GM23338 (cell line): ENCODE data around the gene DELE1. TPM values are rescaled to one million over a fixed set of nuclear protein-coding genes. Genes with fewer than 3 reads are reported as not detected.

Experiments used
- ATAC-seq: fragments of 200-7000 bp; cut with Tn5 transposase; 3 replicates; pipeline ENCODE4 v1.9.1; 2020
- DNase-seq: peaks from one replicate; pipeline ENCODE4 v3.0.0-alpha.2; 2015; ENCODE audit warnings: low spot score
- H2AFZ ChIP-seq: fragments of 200-600 bp; sonication (generic); 2 replicates; pipeline ENCODE4 v1.8.0; 2016; ENCODE audit warnings: antibody characterized with exemption, mild to moderate bottlenecking, moderate library complexity
- H3F3A ChIP-seq: fragments of 200-600 bp; sonication (generic); replicated peaks from 2 replicates; pipeline ENCODE4 v1.8.0; 2017; ENCODE audit warnings: antibody characterized with exemption, mixed run types, low read depth
- H3K27ac ChIP-seq: fragments of 200-600 bp; sonication (generic); 2 replicates; pipeline ENCODE4 v1.6.1; 2016; ENCODE audit warnings: low read depth
- H3K27me3 ChIP-seq: fragments of 200-600 bp; sonication (generic); 2 replicates; pipeline ENCODE4 v1.8.0; 2016; ENCODE audit warnings: mild to moderate bottlenecking, mixed run types, moderate library complexity; ENCODE audit not compliant: insufficient read depth
- H3K36me3 ChIP-seq: fragments of 200-600 bp; sonication (generic); 2 replicates; pipeline ENCODE4 v1.8.0; 2016; ENCODE audit warnings: mild to moderate bottlenecking; ENCODE audit not compliant: insufficient read depth
- H3K4me1 ChIP-seq: fragments of 200-600 bp; sonication (generic); 2 replicates; pipeline ENCODE4 v1.8.0; 2016; ENCODE audit warnings: mild to moderate bottlenecking, moderate library complexity; ENCODE audit not compliant: insufficient read depth
- H3K4me2 ChIP-seq: fragments of 200-600 bp; sonication (generic); 2 replicates; pipeline ENCODE4 v1.7.1; 2017; ENCODE audit warnings: mixed run types
- H3K4me3 ChIP-seq: fragments of 200-600 bp; sonication (generic); 2 replicates; pipeline ENCODE4 v1.6.1; 2016; ENCODE audit warnings: mixed run types
- H3K79me2 ChIP-seq: fragments of 200-600 bp; sonication (generic); replicated peaks from 2 replicates; pipeline ENCODE4 v1.8.0; 2017; ENCODE audit warnings: mild to moderate bottlenecking; ENCODE audit not compliant: insufficient read depth
- H3K9me2 ChIP-seq: fragments of 200-600 bp; sonication (generic); 2 replicates; pipeline ENCODE4 v1.8.0; 2017; ENCODE audit not compliant: insufficient read depth
- H4K20me1 ChIP-seq: fragments of 200-600 bp; sonication (generic); replicated peaks from 2 replicates; pipeline ENCODE4 v1.8.0; 2017; ENCODE audit warnings: mild to moderate bottlenecking; ENCODE audit not compliant: insufficient read depth
- H3K27ac Mint-ChIP-seq: 2 replicates; pipeline ENCODE4 v1.8.0; 2020; ENCODE audit warnings: inconsistent platforms, mild to moderate bottlenecking, moderate library complexity, mixed read lengths
- H3K27me3 Mint-ChIP-seq: 3 replicates; pipeline ENCODE4 v1.8.0; 2022; ENCODE audit warnings: low read depth, mild to moderate bottlenecking, moderate library complexity, mixed read lengths, inconsistent platforms; ENCODE audit not compliant: insufficient read depth, poor library complexity
- H3K36me3 Mint-ChIP-seq: 3 replicates; pipeline ENCODE4 v1.8.0; 2021; ENCODE audit warnings: low read depth, mild to moderate bottlenecking, inconsistent platforms, moderate library complexity, mixed read lengths
- H3K4me1 Mint-ChIP-seq: 3 replicates; pipeline ENCODE4 v1.8.0; 2020; ENCODE audit warnings: mild to moderate bottlenecking, inconsistent platforms, mixed read lengths
- H3K4me3 Mint-ChIP-seq: 3 replicates; pipeline ENCODE4 v1.8.0; 2021; ENCODE audit warnings: moderate library complexity, mild to moderate bottlenecking, inconsistent platforms, mixed read lengths
- H3K9me3 Mint-ChIP-seq: 3 replicates; pipeline ENCODE4 v1.8.0; 2020; ENCODE audit warnings: moderate library complexity, mild to moderate bottlenecking, inconsistent platforms, mixed read lengths
- CREB1 ChIP-seq: fragments of 250-450 bp; sonication (Bioruptor Pico); IDR thresholded peaks from 2 replicates; pipeline ENCODE4 v1.5.0; 2020; ENCODE audit warnings: low read depth, mild to moderate bottlenecking, moderate library complexity
- CTCF ChIP-seq, 2 experiments: fragments of 200-600 bp in 1 of 2; sonication (generic) in 1 of 2; conservative IDR thresholded peaks; 2 replicates each; pipeline versions ENCODE4 v1.5.1 to v1.6.1; 2016 to 2017; ENCODE audit warnings: antibody characterized with exemption in 2 of 2, low read depth in 2 of 2, mild to moderate bottlenecking in 2 of 2, moderate library complexity in 1 of 2
- EZH2 ChIP-seq: fragments of 200-600 bp; sonication (generic); IDR thresholded peaks from one replicate; pipeline ENCODE4 v1.8.0; 2017; ENCODE audit warnings: antibody characterized with exemption, mild to moderate bottlenecking, low read depth; ENCODE audit not compliant: unreplicated experiment
- EZH2phosphoT487 ChIP-seq: fragments of 200-600 bp; sonication (generic); IDR thresholded peaks from one replicate; pipeline ENCODE4 v1.8.1; 2018; ENCODE audit warnings: antibody characterized with exemption; ENCODE audit not compliant: unreplicated experiment
- JUNB ChIP-seq: IDR thresholded peaks from one replicate; pipeline ENCODE4 v1.6.1; 2016; ENCODE audit warnings: antibody characterized with exemption; ENCODE audit not compliant: unreplicated experiment
- NANOG ChIP-seq: IDR thresholded peaks from 2 replicates; pipeline ENCODE4 v1.6.1; 2016; ENCODE audit warnings: antibody characterized with exemption, borderline replicate concordance
- POLR2AphosphoS5 ChIP-seq: IDR thresholded peaks from 2 replicates; pipeline ENCODE4 v1.6.1; 2016; ENCODE audit warnings: antibody characterized with exemption, low read depth
- REST ChIP-seq: IDR thresholded peaks from one replicate; pipeline ENCODE4 v1.6.1; 2018; ENCODE audit warnings: antibody characterized with exemption; ENCODE audit not compliant: unreplicated experiment
- STAT1 ChIP-seq: IDR thresholded peaks from one replicate; pipeline ENCODE4 v1.6.1; 2016; ENCODE audit warnings: antibody characterized with exemption; ENCODE audit not compliant: unreplicated experiment
- ZNF114 ChIP-seq: fragments of 250-450 bp; sonication (Bioruptor Pico); IDR thresholded peaks from 2 replicates; pipeline ENCODE4 v1.5.0; 2020; ENCODE audit warnings: mild to moderate bottlenecking, moderate library complexity
- ZNF331 ChIP-seq: fragments of 250-450 bp; sonication (Bioruptor Pico); IDR thresholded peaks from 2 replicates; pipeline ENCODE4 v1.5.0; 2020; ENCODE audit warnings: low read depth, mild to moderate bottlenecking, moderate library complexity
- ZNF462 ChIP-seq: fragments of 250-450 bp; sonication (Bioruptor Pico); IDR thresholded peaks from 2 replicates; pipeline ENCODE4 v1.5.0; 2020; ENCODE audit warnings: mild to moderate bottlenecking, moderate library complexity
- polyA plus RNA-seq: library from polyadenylated mRNA; unstranded; fragments of >200 nt; fragmentation: Nextera tagmentation; extraction: Ambion mirVana; gene quantifications from 2 replicates; pipeline ENCODE4 v1.2.1, GENCODE V29; 2016
- total RNA-seq: library from RNA; depleted of rRNA; stranded (reverse); fragments of >200 nt; shearing (Covaris generic); gene quantifications from 2 replicates; pipeline ENCODE4 v1.2.3, GENCODE V29; 2014

The DELE1 gene
- total and polyA plus RNA-seq, 2 experiments from 2014 or later: 26.9 to 62.2 TPM

GRCh38 chr5:141903261-141903660 is 20.4 kb upstream of the DELE1 start:
- no peaks in the 10 kb centered on the region for H3K36me3 ChIP-seq
- H3K27me3 ChIP-seq: no peaks in the 10 kb centered on the region
- Mint-ChIP-seq H3K27ac (0 out of 2 replicates have a peak overlapping the region, but pooled peaks have one; percentile 30), H3K27me3 (no peaks in the 10 kb centered on the region), H3K36me3 (no peaks in the 10 kb centered on the region), H3K4me3 (no peak overlapping the region), H3K9me3 (no peaks in the 10 kb centered on the region; the same call in 2 of the 3 replicates), H3K4me1 (peaks cover 11% of the 10 kb centered on the region; the same call in 1 of the 3 replicates)
- H3K4me2 ChIP-seq: no peak overlapping the region
- DNase-seq (no peak), ATAC-seq (no peak; the same call in 2 of the 3 replicates)
- H3K4me3 ChIP-seq: no peak overlapping the region
- H4K20me1 ChIP-seq: no peaks in the 10 kb centered on the region
- TF ChIP-seq CREB1 (no peak), EZH2 (no peak), ZNF331 (no peak), EZH2phosphoT487 (no peak), REST (no peak), NANOG (no peak), JUNB (no peak), ZNF114 (no peak), STAT1 (no peak), CTCF (conservative IDR thresholded peaks at IDR 0.05; ENCODE audit: low read depth in 2 of 2) (no peak), ZNF462 (CRISPR knock-in tag) (no peak), POLR2AphosphoS5 (no peak)
- H2AFZ ChIP-seq: peak overlapping the region; percentile 56; the same call in 1 of the 2 replicates
- H3F3A ChIP-seq: no peaks in the 10 kb centered on the region
- no peaks in the 10 kb centered on the region for H3K9me2 ChIP-seq
- H3K4me1 ChIP-seq: peaks cover 7% of the 10 kb centered on the region
- H3K27ac ChIP-seq: no peak overlapping the region
- no peaks in the 10 kb centered on the region for H3K79me2 ChIP-seq
